Spleen (tissue), 11 donors: Measurements from ENCODE around the gene SLC25A47. TPM values are rescaled to one million over a fixed set of nuclear protein-coding genes. Genes with fewer than 3 reads are reported as not detected.

Source experiments
- DNase-seq: peaks from one replicate; pipeline ENCODE4 v3.0.0-alpha.2; 2020
- H3K27ac ChIP-seq, 8 donors: fragments of 200-600 bp; sonication (generic) in 7 of 8; 1 replicate in 4 of 8; 2 replicates in 4 of 8; pipeline versions ENCODE4 v1.5.0 to v1.8.0; 2016 to 2021; ENCODE audit warnings: inconsistent platforms in 4 of 8, mild to moderate bottlenecking in 4 of 8, moderate library complexity in 1 of 8
- H3K27me3 ChIP-seq, 7 donors: fragments of 200-600 bp; sonication (generic) in 6 of 7; replicated peaks in 1 of 7; 1 replicate in 4 of 7; 2 replicates in 3 of 7; pipeline versions ENCODE4 v1.5.0 to v1.8.0; 2016 to 2021; ENCODE audit warnings: inconsistent platforms in 3 of 7, mild to moderate bottlenecking in 1 of 7
- H3K36me3 ChIP-seq, 6 donors: fragments of 200-600 bp; sonication (generic) in 5 of 6; 1 replicate in 4 of 6; 2 replicates in 2 of 6; pipeline versions ENCODE4 v1.5.0 to v1.8.0; 2016 to 2021; ENCODE audit warnings: inconsistent platforms in 2 of 6
- H3K4me1 ChIP-seq, 6 donors: fragments of 200-600 bp; sonication (generic) in 5 of 6; 1 replicate in 3 of 6; 2 replicates in 3 of 6; pipeline versions ENCODE4 v1.5.0 to v1.8.0; 2016 to 2021; ENCODE audit warnings: inconsistent platforms in 3 of 6
- H3K4me3 ChIP-seq, 8 donors: fragments of 200-600 bp; sonication (generic) in 7 of 8; 1 replicate in 4 of 8; 2 replicates in 4 of 8; pipeline versions ENCODE4 v1.5.0 to v1.8.0; 2016 to 2021; ENCODE audit warnings: inconsistent platforms in 4 of 8, mild to moderate bottlenecking in 4 of 8, moderate library complexity in 2 of 8
- H3K9me3 ChIP-seq, 8 donors: fragments of 200-600 bp; sonication (generic) in 7 of 8; 1 replicate in 4 of 8; 2 replicates in 4 of 8; pipeline versions ENCODE4 v1.5.0 to v1.8.0; 2016 to 2021; ENCODE audit warnings: inconsistent platforms in 4 of 8
- CTCF ChIP-seq, 11 experiments: fragments of 200-600 bp in 7 of 11; fragments of 450-650 bp in 4 of 11; sonication (generic) in 4 of 11; IDR thresholded peaks in 8 of 11; conservative IDR thresholded peaks in 3 of 11; 1 replicate in 7 of 11; 2 replicates in 4 of 11; pipeline versions ENCODE4 v1.4.0 to v1.8.0; 2016 to 2021; ENCODE audit warnings: antibody characterized with exemption in 11 of 11, inconsistent platforms in 4 of 11, mild to moderate bottlenecking in 1 of 11
- POLR2A ChIP-seq, 3 donors: fragments of 450-650 bp; IDR thresholded peaks; one replicate each; pipeline ENCODE4 v1.5.1; 2017; ENCODE audit warnings: antibody characterized with exemption in 3 of 3, mild to moderate bottlenecking in 1 of 3
- POLR2AphosphoS5 ChIP-seq, 3 donors: sonication (generic); formaldehyde crosslinking; IDR thresholded peaks; one replicate each; pipeline ENCODE4 v1.5.1; 2017; ENCODE audit warnings: antibody characterized with exemption in 3 of 3
- WGBS, 5 donors: extraction: QIAGEN DNeasy Blood & Tissue Kit in 3 of 5; methylation state at CpG; one replicate each; pipeline versions ENCODE4 v1.1.5 to v1.1.7; 2013 to 2018; 5-methylcytosine and 5-hydroxymethylcytosine counted together
- intact Hi-C: fragments of 100-400 bp; cut with DNase I; formaldehyde crosslinking; loops from one replicate; pipeline ENCODE4 v1.15.0; 2023; ENCODE audit warnings: low total_unique reads
- polyA plus RNA-seq, 3 donors: library from polyadenylated mRNA; stranded (reverse); fragments of 200-250 nt; gene quantifications; one replicate each; pipeline ENCODE4 v1.2.1, GENCODE V29; 2013
- total RNA-seq, 7 donors: library from RNA; depleted of rRNA in 3 of 7; stranded (reverse); fragments of >200 nt in 3 of 7; fragmentation: NEBNext Ultra II Directional in 4 of 7; extraction: Animal tissue kit (Norgen Biotek cat#: 25700) in 4 of 7; gene quantifications; one replicate each; pipeline versions ENCODE4 v1.1.0 to v1.2.1, GENCODE V29; 2016 to 2021
- donor health status: healthy with polysubstance abuse.
- donor health status: DM: no; HTN: no; CAD: no; lungs with moderate emphysema.
- donor health status: DM: no; HTN: no; CAD: no.
- donor health status: Bipolar disorder and iron deficiency.
- donor health status: healthy.
- donor health status: DM: no; HTN: no; CAD: no.
- donor health status: DM: yes; HTN: yes; CAD: no.

SLC25A47 gene
- total and polyA plus RNA-seq, 10 donors: 0.03 to 0.11 TPM; not detected in 8

- peaks cover 0 to 32% (median 23%) of the 10 kb centered on the region in 6 donors for H3K36me3 ChIP-seq
- TF ChIP-seq POLR2AphosphoS5 (IDR thresholded peaks at IDR 0.05) (no peak), POLR2A (IDR thresholded peaks at IDR 0.05) (no peak), CTCF (IDR thresholded peaks at IDR 0.05 in 8 of 11, conservative IDR thresholded peaks at IDR 0.05 in 3 of 11) (no peak)
- no peak overlapping the region for H3K27ac ChIP-seq
- no peak for DNase-seq
- H3K4me1 ChIP-seq: no peaks in the 10 kb centered on the region
- no peaks in the 10 kb centered on the region for H3K27me3 ChIP-seq
- intact Hi-C loops: no loop called here
- H3K4me3 ChIP-seq: no peak overlapping the region
- H3K9me3 ChIP-seq: no peaks in the 10 kb centered on the region
- 85 to 92% (median 88%) methylated on average over 8 to 11 of the region's 11 CpGs for WGBS, 5 donors
Observed at GRCh38 chr14:100330007-100330344, 6.8 kb downstream of the SLC25A47 start.

GRCh38 chr14:100330388-100330931 is 7.3 kb downstream of the SLC25A47 start:
- no peak for DNase-seq
- 82 to 89% (median 86%) methylated on average over 8 to 13 of the region's 13 CpGs for WGBS, 5 donors
- Histone ChIP-seq H3K36me3 (peaks cover 0 to 37% (median 26%) of the 10 kb centered on the region in 6 donors), H3K27me3 (no peaks in the 10 kb centered on the region), H3K4me1 (no peaks in the 10 kb centered on the region), H3K9me3 (no peaks in the 10 kb centered on the region), H3K4me3 (no peak overlapping the region), H3K27ac (no peak overlapping the region)
- no peak for TF ChIP-seq POLR2AphosphoS5 (IDR thresholded peaks at IDR 0.05)
- TF ChIP-seq POLR2A (IDR thresholded peaks at IDR 0.05): no peak
- no peak for TF ChIP-seq CTCF (IDR thresholded peaks at IDR 0.05 in 8 of 11, conservative IDR thresholded peaks at IDR 0.05 in 3 of 11)
- intact Hi-C loops: no loop called here

- TF ChIP-seq POLR2AphosphoS5 (IDR thresholded peaks at IDR 0.05): peak in 1 of 3 donors; percentile 11
- no peak for TF ChIP-seq POLR2A (IDR thresholded peaks at IDR 0.05)
- no peak for TF ChIP-seq CTCF (IDR thresholded peaks at IDR 0.05 in 8 of 11, conservative IDR thresholded peaks at IDR 0.05 in 3 of 11)
- 75 to 92% (median 76%) methylated on average over 9 to 11 of the region's 11 CpGs for WGBS, 5 donors
- H3K9me3 ChIP-seq: no peaks in the 10 kb centered on the region
- peaks cover 0 to 54% (median 38%) of the 10 kb centered on the region in 6 donors for H3K36me3 ChIP-seq
- H3K4me1 ChIP-seq: no peaks in the 10 kb centered on the region
- intact Hi-C loops: no loop called here
- H3K27ac ChIP-seq: peak overlapping the region in 2 of 8 donors; percentile 4 to 43
- DNase-seq: no peak
- H3K27me3 ChIP-seq: no peaks in the 10 kb centered on the region
- H3K4me3 ChIP-seq: no peak overlapping the region
Observed at GRCh38 chr14:100332071-100332639, 9.0 kb downstream of the SLC25A47 start.

- DNase-seq: no peak
- no peak overlapping the region for H3K4me3 ChIP-seq
- intact Hi-C loops: no loop called here
- H3K9me3 ChIP-seq: no peaks in the 10 kb centered on the region
- H3K27ac ChIP-seq: peak overlapping the region in 2 of 8 donors; percentile 4 to 43
- H3K4me1 ChIP-seq: no peaks in the 10 kb centered on the region
- no peaks in the 10 kb centered on the region for H3K27me3 ChIP-seq
- peaks cover 0 to 60% (median 44%) of the 10 kb centered on the region in 6 donors for H3K36me3 ChIP-seq
- WGBS, 5 donors: 79 to 86% (median 80%) methylated on average over 4 to 8 of the region's 8 CpGs
- peak in 1 of 3 donors; percentile 16 for TF ChIP-seq POLR2AphosphoS5 (IDR thresholded peaks at IDR 0.05)
- no peak for TF ChIP-seq CTCF (IDR thresholded peaks at IDR 0.05 in 8 of 11, conservative IDR thresholded peaks at IDR 0.05 in 3 of 11)
- no peak for TF ChIP-seq POLR2A (IDR thresholded peaks at IDR 0.05)
Observed at GRCh38 chr14:100332797-100333196, 9.7 kb downstream of the SLC25A47 start.
